GM18867 (cell line): ENCODE results near the gene BTBD9.

Experiments used
- ATAC-seq: cut with Tn5 transposase; IDR thresholded peaks from one replicate; pipeline ENCODE4 v1.9.1; 2021; ENCODE audit warnings: mild to moderate bottlenecking, moderate library complexity; ENCODE audit not compliant: unreplicated experiment

The BTBD9 gene

GRCh38 chr6:38487423-38487822 is 152.3 kb downstream of the BTBD9 start:
- ATAC-seq, result no peak

GRCh38 chr6:38485488-38485887 is 154.2 kb downstream of the BTBD9 start:
- ATAC-seq, result no peak

GRCh38 chr6:38484656-38485055 is 155.1 kb downstream of the BTBD9 start:
- ATAC-seq, result no peak

- ATAC-seq, result no peak
These were observed 156.2 kb downstream of the BTBD9 start for GRCh38 chr6:38483526-38483925.

- no peak for ATAC-seq
These were observed 157.3 kb downstream of the BTBD9 start for GRCh38 chr6:38482466-38482865.

GRCh38 chr6:38481851-38482250 is 157.9 kb downstream of the BTBD9 start:
- no peak for ATAC-seq

- ATAC-seq, result no peak
These were observed 158.4 kb downstream of the BTBD9 start for GRCh38 chr6:38481211-38481836.

- ATAC-seq, result no peak
These were observed 159.7 kb downstream of the BTBD9 start for GRCh38 chr6:38480036-38480435.

GRCh38 chr6:38479331-38479730 is 160.4 kb downstream of the BTBD9 start:
- no peak for ATAC-seq

GRCh38 chr6:38477680-38478260 is 162.0 kb downstream of the BTBD9 start:
- no peak for ATAC-seq

GRCh38 chr6:38476888-38477287 is 162.8 kb downstream of the BTBD9 start:
- no peak for ATAC-seq

- ATAC-seq, result no peak
These were observed 163.6 kb downstream of the BTBD9 start for GRCh38 chr6:38476141-38476540.

- ATAC-seq, result no peak
These were observed 169.2 kb downstream of the BTBD9 start for GRCh38 chr6:38470548-38470947.

- no peak for ATAC-seq
These were observed 172.2 kb downstream of the BTBD9 start for GRCh38 chr6:38467566-38467965.

GRCh38 chr6:38460186-38460585 is 179.5 kb downstream of the BTBD9 start:
- no peak for ATAC-seq

- ATAC-seq, result no peak
These were observed 180.4 kb downstream of the BTBD9 start for GRCh38 chr6:38459291-38459690.

- ATAC-seq, result no peak
These were observed 185.9 kb downstream of the BTBD9 start for GRCh38 chr6:38453861-38454260.

GRCh38 chr6:38452816-38453660 is 186.7 kb downstream of the BTBD9 start:
- no peak for ATAC-seq

- no peak for ATAC-seq
These were observed 189.0 kb downstream of the BTBD9 start for GRCh38 chr6:38450717-38451116.

GRCh38 chr6:38445925-38446324 is 193.8 kb downstream of the BTBD9 start:
- no peak for ATAC-seq

- no peak for ATAC-seq
These were observed 194.4 kb downstream of the BTBD9 start for GRCh38 chr6:38445336-38445735.
